ENCODE data around the gene SETSIP. TPM values are rescaled to one million over a fixed set of nuclear protein-coding genes. Genes with fewer than 3 reads are reported as not detected.

Gene SETSIP
- total RNA-seq, 1 donor from 2014 or later = not detected

GRCh38 chr1:92105546-92106081, 30.4 kb upstream of the SETSIP start:
- H3K36me3 ChIP-seq = peaks cover 3% of the 10 kb centered on the region
- no peak for DNase-seq
- no peak overlapping the region for H3K27ac ChIP-seq
- no peaks in the 10 kb centered on the region for H3K27me3 ChIP-seq
- ATAC-seq = no peak
- TF ChIP-seq CTCF (IDR thresholded peaks at IDR 0.05) = no peak
- intact Hi-C loops (cut with DNase I) = no loop called here
- H3K4me1 ChIP-seq = no peaks in the 10 kb centered on the region
- no peaks in the 10 kb centered on the region for H3K9me3 ChIP-seq
- H3K4me3 ChIP-seq = no peak overlapping the region

DNA sequence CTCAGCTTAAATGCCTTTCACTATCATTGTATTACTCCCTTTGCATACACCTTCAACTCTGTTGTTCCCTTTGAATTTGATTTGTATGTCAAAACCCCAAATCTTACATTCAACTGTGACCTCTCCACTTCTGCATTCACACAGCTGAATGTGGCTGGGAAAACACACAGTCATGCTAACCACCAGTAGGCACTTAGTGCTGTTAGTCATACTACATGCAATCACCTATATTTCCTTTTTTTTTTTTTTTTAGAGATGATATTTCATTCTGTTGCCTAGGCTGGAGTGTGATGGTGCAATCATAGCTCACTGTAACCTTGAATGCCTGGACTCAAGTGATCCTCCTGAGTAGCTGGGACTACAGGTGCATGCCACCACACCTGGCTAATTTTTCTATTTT, 21.1 kb upstream of the SETSIP start:
- no peak overlapping the region for H3K27ac ChIP-seq
- H3K27me3 ChIP-seq = no peaks in the 10 kb centered on the region
- no peak for TF ChIP-seq CTCF (IDR thresholded peaks at IDR 0.05)
- H3K4me1 ChIP-seq = no peaks in the 10 kb centered on the region
- ATAC-seq = peak; percentile 88
- no peak for DNase-seq
- no peak overlapping the region for H3K4me3 ChIP-seq
- intact Hi-C loops (cut with DNase I) = no loop called here
- no peaks in the 10 kb centered on the region for H3K9me3 ChIP-seq
- no peaks in the 10 kb centered on the region for H3K36me3 ChIP-seq

- no peak for ATAC-seq
- TF ChIP-seq CTCF (IDR thresholded peaks at IDR 0.05) = no peak
- Histone ChIP-seq H3K4me3 (no peak overlapping the region), H3K9me3 (no peaks in the 10 kb centered on the region), H3K27me3 (no peaks in the 10 kb centered on the region), H3K27ac (no peak overlapping the region), H3K36me3 (no peaks in the 10 kb centered on the region), H3K4me1 (no peaks in the 10 kb centered on the region)
- no peak for DNase-seq
- intact Hi-C loops (cut with DNase I) = no loop called here
Observed at GRCh38 chr1:92095874-92096273, 20.7 kb upstream of the SETSIP start.

GRCh38 chr1:92094595-92094994, 19.4 kb upstream of the SETSIP start:
- H3K4me3 ChIP-seq = no peak overlapping the region
- no peak for TF ChIP-seq CTCF (IDR thresholded peaks at IDR 0.05)
- H3K27me3 ChIP-seq = no peaks in the 10 kb centered on the region
- intact Hi-C loops (cut with DNase I) = no loop called here
- DNase-seq (no peak), ATAC-seq (no peak)
- no peak overlapping the region for H3K27ac ChIP-seq
- no peaks in the 10 kb centered on the region for H3K9me3 ChIP-seq
- no peaks in the 10 kb centered on the region for H3K36me3 ChIP-seq
- no peaks in the 10 kb centered on the region for H3K4me1 ChIP-seq

DNA sequence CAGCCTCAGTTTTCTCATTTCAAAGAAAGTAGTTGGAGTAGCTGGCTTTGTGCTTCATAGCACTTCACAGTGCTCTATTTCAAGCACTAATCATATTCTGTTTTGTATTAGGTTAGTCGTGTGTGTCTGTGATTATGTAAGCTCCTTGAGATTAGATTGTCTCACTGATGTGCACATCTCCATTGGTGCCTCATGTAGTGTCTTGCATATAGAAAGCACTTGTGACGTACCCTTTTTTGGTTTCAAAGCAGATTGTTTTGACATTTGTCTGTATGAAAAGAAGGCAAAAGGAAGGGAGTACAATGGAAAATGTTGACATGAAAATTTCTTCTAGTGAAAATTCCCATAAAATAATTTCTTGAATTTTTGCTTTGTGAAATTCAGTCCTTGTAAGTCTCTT, 18.9 kb upstream of the SETSIP start:
- ATAC-seq (no peak), DNase-seq (no peak)
- TF ChIP-seq CTCF (IDR thresholded peaks at IDR 0.05) = no peak
- Histone ChIP-seq H3K36me3 (no peaks in the 10 kb centered on the region), H3K27me3 (no peaks in the 10 kb centered on the region), H3K9me3 (no peaks in the 10 kb centered on the region), H3K4me3 (no peak overlapping the region), H3K27ac (no peak overlapping the region), H3K4me1 (no peaks in the 10 kb centered on the region)
- intact Hi-C loops (cut with DNase I) = no loop called here

DNA sequence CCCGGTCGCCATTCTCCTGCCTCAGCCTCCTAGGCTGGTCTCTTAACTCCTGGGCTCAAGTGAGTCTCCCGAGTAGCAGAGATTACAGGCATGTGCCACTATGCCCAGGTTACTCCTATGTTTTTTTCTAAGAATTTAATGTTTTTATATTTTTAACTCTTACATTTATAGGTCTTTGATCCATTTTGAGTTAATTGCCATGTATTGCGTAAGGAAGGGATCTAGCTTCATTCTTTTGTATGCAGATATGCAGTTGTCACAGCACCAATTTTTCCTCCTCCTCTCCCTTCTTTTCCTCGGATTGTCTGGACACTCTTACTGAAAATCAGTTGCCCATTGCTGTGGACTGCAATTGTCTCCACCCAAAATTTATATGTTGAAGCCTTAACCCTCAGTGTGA, 16.4 kb upstream of the SETSIP start:
- ATAC-seq (no peak), DNase-seq (no peak)
- no peak for TF ChIP-seq CTCF (IDR thresholded peaks at IDR 0.05)
- Histone ChIP-seq H3K4me1 (no peaks in the 10 kb centered on the region), H3K4me3 (no peak overlapping the region), H3K9me3 (peaks cover 1% of the 10 kb centered on the region), H3K27me3 (no peaks in the 10 kb centered on the region), H3K27ac (no peak overlapping the region), H3K36me3 (no peaks in the 10 kb centered on the region)
- intact Hi-C loops (cut with DNase I) = no loop called here
